GM12878 (cell line): ENCODE data around the gene ICA1. TPM values are rescaled to one million over a fixed set of nuclear protein-coding genes. Genes with fewer than 3 reads are reported as not detected.

Experiments
- ATAC-seq: fragments of 200-7000 bp; cut with Tn5 transposase; 3 replicates; pipeline ENCODE4 v1.9.1; 2020; ENCODE audit warnings: mild to moderate bottlenecking, moderate library complexity
- BruUV-seq: library from RNA; stranded (reverse); fragments of 400-500 nt; replicated peaks from 2 replicates; lab custom pipeline; 2021; lab: Mats Ljungman, UMichigan
- CTCF ChIA-PET: fragments of 300-600 bp; sonication (Branson Sonifier 250); formaldehyde crosslinking; extraction: SDS; loops from one replicate; lab custom pipeline; 2021; ENCODE audit warnings: inconsistent platforms; lab: Yijun Ruan, JAX
- POLR2A ChIA-PET: fragments of 350-600 bp; formaldehyde crosslinking; extraction: SDS; loops from one replicate; lab custom pipeline; 2021; ENCODE audit warnings: inconsistent platforms; lab: Charles Lee
- RAD21 ChIA-PET: fragments of 300-600 bp; sonication (Branson Sonifier 250); formaldehyde crosslinking; loops from one replicate; lab custom pipeline; 2023; ENCODE audit warnings: antibody characterized with exemption; ENCODE audit not compliant: unreplicated experiment; lab: Charles Lee
- SMC1A ChIA-PET: fragments of 300-600 bp; sonication (Branson Sonifier 250); formaldehyde crosslinking; loops from one replicate; lab custom pipeline; 2023; ENCODE audit not compliant: unreplicated experiment, uncharacterized antibody; lab: Charles Lee
- DNase-seq: peaks from one replicate; pipeline ENCODE4 v3.0.0-alpha.2; 2011; ENCODE audit warnings: low read depth, low spot score
- FAIRE-seq: peaks from 3 replicates; lab custom pipeline; 2011; peaks lifted over from hg19 to GRCh38; lab: Jason Lieb, UNC
- H2AFZ ChIP-seq: 2 replicates; pipeline ENCODE4 v1.6.0; 2011; ENCODE audit warnings: low read depth, low read length, control low read depth; ENCODE audit not compliant: control insufficient read depth
- H3K27ac ChIP-seq: 2 replicates; pipeline ENCODE4 v1.5.1; 2011; ENCODE audit warnings: control low read depth; ENCODE audit not compliant: control insufficient read depth, insufficient read depth
- H3K27me3 ChIP-seq, 2 experiments: replicated peaks in 1 of 2; 2 replicates each; pipeline versions ENCODE4 v1.6.0 to v1.6.1; 2011; ENCODE audit warnings: low read length in 1 of 2; ENCODE audit not compliant: control insufficient read depth in 2 of 2, insufficient read depth in 2 of 2
- H3K36me3 ChIP-seq, 2 experiments: 2 replicates each; pipeline ENCODE4 v1.5.1; 2011; ENCODE audit warnings: low read length in 1 of 2; ENCODE audit not compliant: control insufficient read depth in 2 of 2, insufficient read depth in 2 of 2
- H3K4me1 ChIP-seq: 2 replicates; pipeline ENCODE4 v1.6.1; 2011; ENCODE audit warnings: mild to moderate bottlenecking, low read length, moderate library complexity, mixed read lengths; ENCODE audit not compliant: control insufficient read depth, insufficient read depth
- H3K4me2 ChIP-seq: 2 replicates; pipeline ENCODE4 v1.6.0; 2011; ENCODE audit warnings: control low read depth; ENCODE audit not compliant: control insufficient read depth, insufficient read depth
- H3K4me3 ChIP-seq: fragments of 200-600 bp; sonication (generic); 2 replicates; pipeline ENCODE4 v1.5.1; 2016
- H3K79me2 ChIP-seq: 2 replicates; pipeline ENCODE4 v1.6.0; 2011; ENCODE audit warnings: low read length; ENCODE audit not compliant: control insufficient read depth, insufficient read depth
- H3K9ac ChIP-seq: 2 replicates; pipeline ENCODE4 v1.8.0; 2011; ENCODE audit warnings: low read length, control low read depth, mixed read lengths; ENCODE audit not compliant: control insufficient read depth, insufficient read depth
- H3K9me3 ChIP-seq: replicated peaks from 3 replicates; pipeline ENCODE4 v1.5.1; 2011; ENCODE audit warnings: mild to moderate bottlenecking, low read length; ENCODE audit not compliant: control insufficient read depth, insufficient read depth
- H4K20me1 ChIP-seq: 2 replicates; pipeline ENCODE4 v1.6.0; 2011; ENCODE audit not compliant: control insufficient read depth, insufficient read depth
- ATF2 ChIP-seq: IDR thresholded peaks from 2 replicates; pipeline ENCODE4 v1.6.1; 2012; ENCODE audit warnings: low read length, inconsistent platforms
- CEBPZ ChIP-seq: fragments of 150-350 bp; IDR thresholded peaks from 2 replicates; pipeline ENCODE4 v1.6.1; 2016; ENCODE audit warnings: low read depth, low read length
- DPF2 ChIP-seq: fragments of 450-650 bp; IDR thresholded peaks from 2 replicates; pipeline ENCODE4 v1.6.1; 2017; ENCODE audit warnings: mild to moderate bottlenecking
- IKZF1 ChIP-seq: fragments of 450-650 bp; conservative IDR thresholded peaks from 2 replicates; pipeline ENCODE4 v1.6.1; 2017; ENCODE audit warnings: antibody characterized with exemption, mild to moderate bottlenecking
- IRF4 ChIP-seq: IDR thresholded peaks from 2 replicates; pipeline ENCODE4 v1.6.1; 2011; ENCODE audit warnings: low read depth, low read length
- MEF2B ChIP-seq: fragments of 450-650 bp; IDR thresholded peaks from 2 replicates; pipeline ENCODE4 v1.6.1; 2018; ENCODE audit warnings: mild to moderate bottlenecking, moderate library complexity; ENCODE audit not compliant: partially characterized antibody, poor library complexity, severe bottlenecking
- NBN ChIP-seq: fragments of 450-650 bp; IDR thresholded peaks from 2 replicates; pipeline ENCODE4 v1.6.1; 2016
- NR2F1 ChIP-seq: fragments of 450-650 bp; conservative IDR thresholded peaks from 2 replicates; pipeline ENCODE4 v1.6.1; 2017; ENCODE audit warnings: mild to moderate bottlenecking
- PAX8 ChIP-seq: fragments of 450-650 bp; IDR thresholded peaks from 2 replicates; pipeline ENCODE4 v1.6.1; 2017; ENCODE audit warnings: mild to moderate bottlenecking, moderate library complexity
- POLR2A ChIP-seq: IDR thresholded peaks from 2 replicates; pipeline ENCODE4 v1.6.1; 2011; ENCODE audit warnings: low read depth, mild to moderate bottlenecking, low read length
- RAD21 ChIP-seq: IDR thresholded peaks from 2 replicates; pipeline ENCODE4 v1.6.1; 2011; ENCODE audit warnings: mild to moderate bottlenecking, low read depth, low read length, moderate library complexity; ENCODE audit not compliant: insufficient read depth
- RELA ChIP-seq: fragments of 450-650 bp; IDR thresholded peaks from 2 replicates; pipeline ENCODE4 v1.8.0; 2014; ENCODE audit warnings: borderline replicate concordance; ENCODE audit not compliant: partially characterized antibody
- SREBF1 ChIP-seq: IDR thresholded peaks from 2 replicates; pipeline ENCODE4 v1.6.1; 2012; ENCODE audit warnings: mild to moderate bottlenecking, low read length
- ZNF217 ChIP-seq: fragments of 450-650 bp; IDR thresholded peaks from 2 replicates; pipeline ENCODE4 v1.6.1; 2017; ENCODE audit warnings: antibody characterized with exemption, mild to moderate bottlenecking
- ZNF592 ChIP-seq: fragments of 450-650 bp; IDR thresholded peaks from 2 replicates; pipeline ENCODE4 v1.6.1; 2017; ENCODE audit warnings: mild to moderate bottlenecking, moderate library complexity
- WGBS: methylation state at CpG from one replicate; pipeline ENCODE4 v1.1.6; 2016; ENCODE audit warnings: low lambda C conversion rate; ENCODE audit not compliant: insufficient replicate concordance, insufficient coverage; ENCODE audit errors: missing lambda C conversion rate; 5-methylcytosine and 5-hydroxymethylcytosine counted together
- in situ Hi-C: fragments of 300-500 bp; cut with MboI; formaldehyde crosslinking; loops from 9 replicates; pipeline ENCODE4 v1.14.3; 2018; ENCODE audit warnings: mixed read lengths
- intact Hi-C: fragments of 100-400 bp; cut with micrococcal nuclease; formaldehyde crosslinking; loops from one replicate; pipeline ENCODE4 v1.14.2; 2022; ENCODE audit not compliant: unreplicated experiment
- polyA plus RNA-seq, 11 experiments: library from polyadenylated mRNA; depleted of rRNA in 4 of 11; unstranded in 6 of 11; stranded (reverse) in 5 of 11; fragments of >200 nt; fragmentation: Nextera tagmentation in 4 of 11; fragmentation: Illumina TruSeq in 1 of 11; extraction: Ambion mirVana in 4 of 11; extraction: Trizol in 1 of 11; gene quantifications; 1 replicate in 1 of 11; 2 replicates in 10 of 11; pipeline versions ENCODE4 v1.2.1 to v1.2.3, GENCODE V29; 2011 to 2016; ENCODE audit warnings: inconsistent platforms in 2 of 11, missing spikeins in 2 of 11, low read depth in 1 of 11
- total RNA-seq, 4 experiments: library from RNA; depleted of rRNA in 3 of 4; stranded (reverse); fragments of >200 nt in 3 of 4; fragmentation: Illumina TruSeq in 1 of 4; extraction: Trizol in 1 of 4; gene quantifications; 2 replicates each; pipeline versions ENCODE4 v1.2.1 to v1.2.3, GENCODE V29; 2013 to 2021

Gene ICA1
- total and polyA plus RNA-seq, 10 of the 15 experiments (the other 5 are each of a cell fraction or from before 2014, with no cell fraction given), result 1.3 to 35.1 (median 3.3) TPM

GRCh38 chr7:8190119-8190895 is 71.7 kb downstream of the ICA1 start:
- ChIA-PET SMC1A (interaction anchor here (0.6 to 7.4 kb wide), 60 partner anchors 17 to 1087 kb away, joined by 3 to 113 read pairs (median 4); partner anchors contain the start of genes RPA3 and UMAD1), POLR2A (interaction anchor here (1.0 to 5.3 kb wide), 14 partner anchors 12 to 509 kb away, joined by 3 to 35 read pairs (median 4); partner anchors contain the start of gene GLCCI1), RAD21 (interaction anchor here (0.5 to 6.8 kb wide), 49 partner anchors 9 to 766 kb away, joined by 3 to 86 read pairs (median 5); partner anchors contain the start of genes GLCCI1 and UMAD1), CTCF (interaction anchor here (0.6 to 5.0 kb wide), 61 partner anchors 8 to 1087 kb away, joined by 3 to 46 read pairs (median 4); partner anchors contain the start of gene UMAD1)
- H3K79me2 ChIP-seq, result no peaks in the 10 kb centered on the region
- H3K9ac ChIP-seq, result no peak overlapping the region
- intact Hi-C loops (loop anchor here (1.0 to 5.0 kb wide), 7 partner anchors 58 to 508 kb away; partner anchors contain the start of gene GLCCI1), in situ Hi-C loops (no loop called here)
- peak overlapping the region; percentile 73 for H2AFZ ChIP-seq
- DNase-seq (peak; percentile 77), ATAC-seq (peak; percentile 97), FAIRE-seq (peak; percentile 95)
- no peaks in the 10 kb centered on the region for H3K27me3 ChIP-seq
- no peak overlapping the region for H3K4me3 ChIP-seq
- no peaks in the 10 kb centered on the region for H3K9me3 ChIP-seq
- H3K27ac ChIP-seq, result peak overlapping the region; percentile 44; the same call in 1 of the 2 replicates
- H4K20me1 ChIP-seq, result no peaks in the 10 kb centered on the region
- H3K36me3 ChIP-seq, result no peaks in the 10 kb centered on the region
- no peak overlapping the region for H3K4me2 ChIP-seq
- no TSS peak for BruUV-seq
- H3K4me1 ChIP-seq, result no peaks in the 10 kb centered on the region
- whole genome bisulfite sequencing, result 16% methylated on average over 4 of the region's 4 CpGs
- TF ChIP-seq POLR2A (no peak), ZNF592 (peak; percentile 55; the same call in 1 of the 2 replicates), ATF2 (peak; percentile 63; the same call in 1 of the 2 replicates), RAD21 (peak; percentile 97), ZNF217 (0 out of 2 replicates have a peak, but pooled peaks have one; percentile 26), MEF2B (peak; percentile 43), DPF2 (peak; percentile 30; the same call in 1 of the 2 replicates), SREBF1 (no peak), NBN (0 out of 2 replicates have a peak, but pooled peaks have one; percentile 27), IRF4 (no peak), CEBPZ (no peak), IKZF1 (peak; percentile 41; the same call in 1 of the 2 replicates), NR2F1 (no peak), PAX8 (0 out of 2 replicates have a peak, but pooled peaks have one; percentile 57), RELA (no peak)
